PC-9 (cell line): Measurements from ENCODE around the gene ATP8B1. TPM values are rescaled to one million over a fixed set of nuclear protein-coding genes. Genes with fewer than 3 reads are reported as not detected.
"Not testable (repeated sequence)": the region's sequence is repeated elsewhere in the genome, so short reads cannot be mapped to it uniquely, and the experiment has no call there.

ENCODE experiments used
- BruUV-seq: library from RNA; stranded (reverse); fragments of 400-500 nt; replicated peaks from 2 replicates; lab custom pipeline; 2021; lab: Mats Ljungman, UMichigan
- CTCF ChIA-PET: fragments of 300-600 bp; sonication (Branson Sonifier 250); formaldehyde crosslinking; loops from one replicate; lab custom pipeline; 2022; ENCODE audit warnings: antibody characterized with exemption; lab: Charles Lee
- POLR2A ChIA-PET: fragments of 300-600 bp; sonication (Branson Sonifier 250); formaldehyde crosslinking; loops from one replicate; lab custom pipeline; 2022; ENCODE audit warnings: antibody characterized with exemption; ENCODE audit not compliant: unreplicated experiment; lab: Charles Lee
- DNase-seq, 2 experiments: peaks; one replicate each; pipeline versions ENCODE4 v3.0.0 to v3.0.0-alpha.2; 2015 to 2022; ENCODE audit warnings: mixed read lengths in 1 of 2
- H2AFZ ChIP-seq: fragments of 200-600 bp; sonication (generic); 2 replicates; pipeline ENCODE4 v1.8.1; 2017; ENCODE audit warnings: antibody characterized with exemption
- H3F3A ChIP-seq: fragments of 200-600 bp; sonication (generic); 2 replicates; pipeline ENCODE4 v1.8.1; 2017; ENCODE audit warnings: antibody characterized with exemption, mild to moderate bottlenecking, low read depth; ENCODE audit not compliant: insufficient read depth
- H3K27ac ChIP-seq: fragments of 200-600 bp; sonication (generic); 2 replicates; pipeline ENCODE4 v1.6.1; 2016; ENCODE audit warnings: mixed run types
- H3K27me3 ChIP-seq: fragments of 200-600 bp; sonication (generic); 2 replicates; pipeline ENCODE4 v1.6.1; 2016; ENCODE audit warnings: low read depth, mixed run types; ENCODE audit not compliant: insufficient read depth
- H3K36me3 ChIP-seq: fragments of 200-600 bp; sonication (generic); 2 replicates; pipeline ENCODE4 v1.6.1; 2016; ENCODE audit warnings: low read depth, mixed run types
- H3K4me1 ChIP-seq: fragments of 200-600 bp; sonication (generic); replicated peaks from 2 replicates; pipeline ENCODE4 v1.6.1; 2016; ENCODE audit warnings: mixed run types; ENCODE audit not compliant: insufficient read depth
- H3K4me2 ChIP-seq: fragments of 200-600 bp; sonication (generic); 2 replicates; pipeline ENCODE4 v1.6.1; 2017; ENCODE audit warnings: mixed run types
- H3K4me3 ChIP-seq: fragments of 200-600 bp; sonication (generic); 2 replicates; pipeline ENCODE4 v1.6.1; 2016; ENCODE audit warnings: mixed run types
- H3K79me2 ChIP-seq: fragments of 200-600 bp; sonication (generic); 2 replicates; pipeline ENCODE4 v1.6.1; 2017; ENCODE audit warnings: low read depth, mixed run types
- H3K9me2 ChIP-seq: fragments of 200-600 bp; sonication (generic); 2 replicates; pipeline ENCODE4 v1.8.1; 2017; ENCODE audit warnings: mild to moderate bottlenecking; ENCODE audit not compliant: insufficient read depth
- H3K9me3 ChIP-seq: fragments of 200-600 bp; sonication (generic); 2 replicates; pipeline ENCODE4 v1.8.1; 2016; ENCODE audit warnings: low read depth; ENCODE audit not compliant: insufficient read depth
- H4K20me1 ChIP-seq: fragments of 200-600 bp; sonication (generic); 2 replicates; pipeline ENCODE4 v1.8.1; 2017; ENCODE audit not compliant: insufficient read depth
- EZH2 ChIP-seq: fragments of 200-600 bp; sonication (generic); IDR thresholded peaks from 2 replicates; pipeline ENCODE4 v1.8.0; 2017; ENCODE audit warnings: antibody characterized with exemption, low read depth
- intact Hi-C: fragments of 100-400 bp; cut with micrococcal nuclease; formaldehyde crosslinking; loops from one replicate; pipeline ENCODE4 v1.10.0; 2022; ENCODE audit not compliant: unreplicated experiment
- total RNA-seq: library from RNA; stranded (reverse); gene quantifications from 2 replicates; pipeline ENCODE4 v1.2.3, GENCODE V29; 2021
- TF ChIP-seq, protein P1 (sequence below): fragments of 200-600 bp; sonication (generic); conservative IDR thresholded peaks from 2 replicates; pipeline ENCODE4 v1.6.1; 2017; ENCODE audit warnings: mixed run types, antibody characterized with exemption, mild to moderate bottlenecking, moderate library complexity

ATP8B1 gene
- total RNA-seq, 1 experiment from 2014 or later, result 23.4 TPM

DNA sequence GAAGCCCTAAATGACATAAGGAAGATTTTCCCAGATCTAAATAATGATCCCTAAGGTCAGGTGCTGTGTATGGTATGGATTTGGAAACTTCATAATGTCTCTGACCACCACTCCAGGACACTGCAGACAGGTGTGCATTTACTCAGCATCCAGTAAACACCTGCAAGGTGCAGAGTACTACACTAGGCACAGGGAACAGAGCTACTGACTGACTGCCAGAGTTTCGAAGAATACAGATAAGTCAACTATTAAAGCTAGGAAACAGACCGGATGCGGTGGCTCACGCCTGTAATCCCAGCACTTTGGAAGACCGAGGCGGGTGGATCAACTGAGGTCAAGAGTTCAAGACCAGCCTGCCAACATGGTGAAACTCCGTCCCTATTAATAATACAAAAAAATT is 65.0 kb downstream of the ATP8B1 start:
- peaks cover 11% of the 10 kb centered on the region; the same call in 1 of the 2 replicates for H3K36me3 ChIP-seq
- peak overlapping the region; percentile 38; the same call in 1 of the 2 replicates for H3K27ac ChIP-seq
- peaks cover 9% of the 10 kb centered on the region; the same call in 1 of the 2 replicates for H3K9me3 ChIP-seq
- ChIA-PET CTCF (no interaction called here), POLR2A (no interaction called here)
- TF ChIP-seq EZH2, result no peak
- TF ChIP-seq, protein P1, sequence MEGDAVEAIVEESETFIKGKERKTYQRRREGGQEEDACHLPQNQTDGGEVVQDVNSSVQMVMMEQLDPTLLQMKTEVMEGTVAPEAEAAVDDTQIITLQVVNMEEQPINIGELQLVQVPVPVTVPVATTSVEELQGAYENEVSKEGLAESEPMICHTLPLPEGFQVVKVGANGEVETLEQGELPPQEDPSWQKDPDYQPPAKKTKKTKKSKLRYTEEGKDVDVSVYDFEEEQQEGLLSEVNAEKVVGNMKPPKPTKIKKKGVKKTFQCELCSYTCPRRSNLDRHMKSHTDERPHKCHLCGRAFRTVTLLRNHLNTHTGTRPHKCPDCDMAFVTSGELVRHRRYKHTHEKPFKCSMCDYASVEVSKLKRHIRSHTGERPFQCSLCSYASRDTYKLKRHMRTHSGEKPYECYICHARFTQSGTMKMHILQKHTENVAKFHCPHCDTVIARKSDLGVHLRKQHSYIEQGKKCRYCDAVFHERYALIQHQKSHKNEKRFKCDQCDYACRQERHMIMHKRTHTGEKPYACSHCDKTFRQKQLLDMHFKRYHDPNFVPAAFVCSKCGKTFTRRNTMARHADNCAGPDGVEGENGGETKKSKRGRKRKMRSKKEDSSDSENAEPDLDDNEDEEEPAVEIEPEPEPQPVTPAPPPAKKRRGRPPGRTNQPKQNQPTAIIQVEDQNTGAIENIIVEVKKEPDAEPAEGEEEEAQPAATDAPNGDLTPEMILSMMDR, result no peak
- no peaks in the 10 kb centered on the region for H3K27me3 ChIP-seq
- no peak for DNase-seq
- H3K79me2 ChIP-seq, result peaks cover 31% of the 10 kb centered on the region
- H4K20me1 ChIP-seq, result no peaks in the 10 kb centered on the region
- peaks cover 10% of the 10 kb centered on the region; the same call in 1 of the 2 replicates for H3F3A ChIP-seq
- no peak overlapping the region for H3K4me3 ChIP-seq
- H2AFZ ChIP-seq, result no peak overlapping the region
- H3K9me2 ChIP-seq, result no peaks in the 10 kb centered on the region
- BruUV-seq, result no TSS peak
- peaks cover 16% of the 10 kb centered on the region for H3K4me1 ChIP-seq
- peak overlapping the region; percentile 39 for H3K4me2 ChIP-seq
- intact Hi-C loops, result no loop called here

DNA sequence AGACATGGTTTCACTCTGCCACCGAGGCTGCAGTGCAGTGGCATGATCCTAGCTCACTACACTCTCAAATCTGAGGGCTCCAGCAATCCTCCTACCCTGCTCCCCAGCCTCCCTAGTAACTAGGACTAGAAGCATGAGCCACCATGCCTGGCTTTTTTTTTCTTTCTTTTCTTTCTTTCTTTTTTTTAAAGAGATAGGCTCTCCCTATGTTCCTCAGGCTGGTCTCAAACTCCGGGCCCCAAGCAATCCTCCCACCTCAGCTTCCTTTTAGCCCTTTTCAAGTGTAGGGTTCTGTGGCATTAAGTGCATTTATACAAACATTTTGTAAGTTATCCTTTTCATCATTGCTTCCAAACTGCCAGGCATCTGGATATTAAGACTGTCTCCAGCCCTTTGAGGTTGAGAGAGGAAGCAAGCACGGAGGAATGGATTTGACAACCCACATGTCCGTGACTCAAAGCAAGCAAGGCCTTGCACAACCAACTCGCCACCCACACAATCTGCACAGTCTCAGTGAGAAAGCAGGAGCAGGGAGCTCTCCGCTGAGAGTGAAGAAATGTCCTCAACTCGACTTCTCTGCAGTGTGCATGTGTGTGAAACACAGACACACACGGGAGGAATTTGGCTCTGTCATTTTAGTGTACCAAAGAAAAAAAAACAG is 65.6 kb downstream of the ATP8B1 start:
- H3K4me2 ChIP-seq, result peak overlapping the region; percentile 39
- BruUV-seq, result no TSS peak
- no peak for TF ChIP-seq EZH2
- TF ChIP-seq, protein P1, result no peak
- H3K79me2 ChIP-seq, result peaks cover 27% of the 10 kb centered on the region
- intact Hi-C loops, result no loop called here
- no peak overlapping the region for H3K4me3 ChIP-seq
- no peaks in the 10 kb centered on the region for H4K20me1 ChIP-seq
- POLR2A ChIA-PET, result no interaction called here
- no peaks in the 10 kb centered on the region for H3K9me2 ChIP-seq
- peaks cover 14% of the 10 kb centered on the region for H3K4me1 ChIP-seq
- H3F3A ChIP-seq, result peaks cover 10% of the 10 kb centered on the region; the same call in 1 of the 2 replicates
- peak in 1 of 2 experiments; percentile 87 for DNase-seq
- H3K27me3 ChIP-seq, result no peaks in the 10 kb centered on the region
- peak overlapping the region; percentile 38; the same call in 1 of the 2 replicates for H3K27ac ChIP-seq
- CTCF ChIA-PET, result no interaction called here
- peaks cover 9% of the 10 kb centered on the region; the same call in 1 of the 2 replicates for H3K9me3 ChIP-seq
- no peak overlapping the region for H2AFZ ChIP-seq
- peaks cover 11% of the 10 kb centered on the region; the same call in 1 of the 2 replicates for H3K36me3 ChIP-seq

DNA sequence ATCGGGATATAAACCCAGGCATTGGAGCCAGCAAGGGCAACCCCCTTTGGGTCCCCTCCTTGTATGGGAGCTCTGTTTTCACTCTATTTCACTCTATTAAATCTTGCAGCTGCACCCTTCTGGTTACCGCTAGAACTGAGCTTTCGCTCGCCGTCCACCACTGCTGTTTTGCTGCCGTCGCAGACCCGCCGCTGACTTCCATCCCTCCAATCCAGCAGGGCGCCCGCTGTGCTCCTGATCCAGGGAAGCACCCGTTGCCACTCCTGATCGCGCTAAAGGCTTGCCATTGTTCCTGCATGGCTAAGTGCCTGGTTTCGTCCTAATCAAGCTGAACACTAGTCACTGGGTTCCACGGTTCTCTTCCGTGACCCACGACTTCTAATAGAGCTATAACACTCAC is 68.1 kb downstream of the ATP8B1 start:
- H3K27me3 ChIP-seq, BruUV-seq, H3K9me3 ChIP-seq, POLR2A ChIA-PET, H3K36me3 ChIP-seq, H4K20me1 ChIP-seq, DNase-seq, H3K9me2 ChIP-seq, intact Hi-C loops, H3K27ac ChIP-seq, H2AFZ ChIP-seq, CTCF ChIA-PET, H3K4me2 ChIP-seq, H3K4me3 ChIP-seq: not testable (repeated sequence)
- H3K79me2 ChIP-seq, result peaks cover 16% of the 10 kb centered on the region
- peaks cover 15% of the 10 kb centered on the region; the same call in 1 of the 2 replicates for H3F3A ChIP-seq
- H3K4me1 ChIP-seq, result peaks cover 14% of the 10 kb centered on the region
